Stimulated activated CD8-positive, alpha-beta memory T cell treated with anti-CD3 and anti-CD28 coated beads, Interleukin-4, amount 100 ng/mL, for 48 hours (primary cell): Measurements from ENCODE around the gene MEGF11.

Experiments
- DNase-seq: peaks from one replicate; pipeline ENCODE4 v3.0.0-alpha.2; 2020

MEGF11 gene

GRCh38 chr15:65926899-65927298 lies 326.7 kb downstream of the MEGF11 start:
- no peak for DNase-seq

DNA sequence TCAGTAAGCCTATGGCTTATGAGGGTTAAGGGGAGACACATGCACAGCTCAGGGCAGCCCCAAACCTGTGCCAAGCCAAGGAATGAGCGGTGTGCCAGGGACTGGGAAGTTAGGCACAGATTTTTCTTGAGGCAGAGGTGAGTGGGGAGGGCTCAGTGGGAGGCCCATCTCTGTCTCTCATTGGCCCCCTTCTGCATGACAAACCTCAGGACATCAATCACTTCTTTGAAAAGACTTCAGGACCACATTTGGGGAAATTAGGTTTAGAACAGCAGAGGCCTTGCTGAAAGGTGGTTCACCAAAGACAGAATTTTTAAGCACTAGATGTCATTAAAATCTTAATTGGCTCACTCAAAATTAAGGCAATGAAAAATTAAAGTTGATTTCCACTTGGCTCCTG lies 327.1 kb downstream of the MEGF11 start:
- DNase-seq, result no peak

- no peak for DNase-seq
Observed at GRCh38 chr15:65925338-65925737, 328.2 kb downstream of the MEGF11 start.

GRCh38 chr15:65924004-65924403 lies 329.5 kb downstream of the MEGF11 start:
- no peak for DNase-seq

DNA sequence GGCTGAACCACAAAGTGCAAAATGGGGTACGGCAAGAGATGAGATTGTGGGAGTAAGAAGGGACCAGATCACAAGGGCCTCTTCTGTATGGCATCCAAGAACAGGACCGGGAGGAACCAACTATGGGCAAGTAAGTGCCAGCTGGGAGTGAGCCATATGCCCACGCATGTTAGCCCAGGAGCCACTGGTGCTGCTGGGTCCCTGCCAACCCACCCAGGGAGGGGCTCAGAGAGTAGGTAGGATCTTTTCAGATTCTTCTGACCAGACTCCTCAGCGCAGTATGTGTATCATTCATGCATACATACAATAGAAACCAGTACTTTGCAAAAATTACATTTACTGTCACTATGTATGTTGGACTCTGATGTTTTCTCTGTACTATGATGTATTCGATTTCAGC lies 330.3 kb downstream of the MEGF11 start:
- DNase-seq, result no peak

DNA sequence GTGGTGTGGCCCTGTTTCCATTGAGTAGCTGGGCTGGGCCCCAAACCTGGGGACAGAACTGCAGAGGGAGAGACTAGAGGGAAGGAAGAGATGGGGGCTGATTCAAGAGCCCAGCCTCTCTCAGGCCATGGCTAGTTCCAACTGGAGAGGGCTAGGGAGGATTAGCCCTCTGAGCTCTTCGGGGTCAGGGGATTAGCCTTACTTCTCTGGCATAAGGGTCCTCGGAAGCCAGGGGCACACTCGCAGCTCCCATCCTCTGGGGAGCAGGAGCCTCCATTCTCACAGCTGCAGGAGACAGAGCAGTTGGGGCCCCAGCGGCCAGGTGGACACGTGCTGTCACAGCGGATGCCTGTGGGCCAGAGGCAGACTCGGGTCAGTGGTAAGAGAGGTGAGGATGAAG lies 330.9 kb downstream of the MEGF11 start:
- DNase-seq, result no peak

DNA sequence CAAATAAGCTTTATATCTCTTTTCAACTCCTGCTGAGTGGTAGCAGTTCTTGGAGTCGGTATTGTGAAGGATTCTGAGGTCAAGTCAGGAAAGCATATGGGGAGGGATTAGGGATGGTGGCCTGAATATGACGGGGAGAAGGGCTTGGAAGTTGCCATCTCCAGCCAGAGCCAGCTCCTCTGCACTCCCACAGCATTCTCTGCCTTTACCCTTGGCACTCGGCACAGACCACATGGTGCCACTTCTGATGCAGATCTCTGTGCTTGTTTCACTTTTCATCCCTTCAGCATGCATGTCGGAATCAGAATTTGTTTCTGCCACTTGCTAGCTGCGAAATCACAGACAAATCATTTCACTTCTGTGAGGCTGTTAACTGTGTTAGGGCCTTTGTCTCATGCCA lies 331.8 kb downstream of the MEGF11 start:
- no peak for DNase-seq

- no peak for DNase-seq
Observed at GRCh38 chr15:65920825-65921309, 332.7 kb downstream of the MEGF11 start.

GRCh38 chr15:65920121-65920520 lies 333.4 kb downstream of the MEGF11 start:
- no peak for DNase-seq

DNA sequence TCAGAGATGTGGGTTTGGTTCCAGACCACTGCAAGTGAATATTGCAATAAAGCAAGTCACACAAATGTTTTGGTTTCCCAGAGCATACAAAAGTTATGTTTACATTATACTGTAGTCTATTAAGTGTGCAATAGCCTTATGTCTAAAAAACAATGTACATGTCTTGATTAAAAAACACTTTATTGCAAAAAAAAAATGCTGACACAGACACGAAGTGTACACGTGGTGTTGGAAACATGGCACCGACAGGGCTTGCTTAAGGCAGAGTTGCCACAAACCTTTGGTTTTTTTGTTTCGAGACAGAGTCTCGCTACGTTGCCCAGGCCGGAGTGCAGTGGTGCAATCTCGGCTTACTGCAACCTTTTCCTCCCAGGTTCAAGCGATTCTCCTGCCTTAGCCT lies 334.2 kb downstream of the MEGF11 start:
- no peak for DNase-seq

DNA sequence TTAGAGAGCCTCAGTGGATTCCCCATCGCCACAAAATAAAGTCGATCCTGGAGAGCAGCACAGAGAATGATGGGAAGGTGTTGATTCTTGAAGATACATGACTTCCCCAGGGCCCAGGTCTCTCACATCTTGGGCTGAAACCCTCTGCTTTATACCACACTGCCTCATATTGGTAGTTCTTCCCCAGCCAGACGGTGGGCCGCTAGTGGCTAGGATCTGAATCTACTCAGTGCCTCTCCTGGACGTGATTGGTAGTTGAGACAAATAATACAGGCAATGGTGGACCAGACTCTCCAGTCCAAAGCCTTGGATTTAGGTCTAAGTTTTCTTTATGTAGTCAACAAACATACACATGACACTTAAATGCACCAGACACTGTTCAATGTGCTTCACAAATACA lies 334.6 kb downstream of the MEGF11 start:
- DNase-seq, result no peak

- no peak for DNase-seq
Observed at GRCh38 chr15:65918357-65918920, 335.1 kb downstream of the MEGF11 start.

DNA sequence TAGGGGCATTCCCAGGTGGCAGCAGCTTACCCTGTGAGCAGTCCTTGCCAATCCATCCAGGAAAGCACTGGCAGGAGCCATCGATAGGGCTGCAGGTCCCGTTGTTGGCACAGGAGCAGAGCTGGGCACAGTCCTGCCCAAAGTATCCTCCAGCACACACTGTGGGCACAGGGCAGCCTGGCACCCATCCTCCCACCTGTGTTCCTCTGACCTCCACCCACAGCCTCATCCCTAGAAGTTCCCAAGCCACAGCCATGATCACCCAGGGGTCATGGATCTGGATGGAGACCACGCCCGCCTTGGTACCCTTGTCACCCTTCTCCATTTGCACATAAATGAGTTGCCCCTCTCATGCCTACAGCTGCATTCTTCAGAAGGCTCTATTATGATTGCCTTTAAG lies 335.6 kb downstream of the MEGF11 start:
- DNase-seq, result no peak

DNA sequence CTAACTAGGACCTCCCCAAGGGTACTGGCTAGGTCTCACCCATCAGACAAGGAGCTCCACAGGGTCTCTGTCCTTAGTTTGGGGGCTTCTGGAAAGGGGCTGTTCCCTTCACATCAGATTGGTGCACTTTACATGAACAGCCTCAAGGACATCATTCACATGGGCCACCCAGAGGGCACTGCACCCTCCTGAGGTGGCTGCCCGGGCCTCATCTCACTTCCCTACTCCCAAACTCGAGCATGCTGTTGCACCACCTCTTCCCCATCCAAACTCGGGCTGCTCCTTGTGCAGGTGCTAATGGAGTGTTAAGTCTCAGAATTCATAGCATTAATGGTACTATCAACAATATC lies 336.2 kb downstream of the MEGF11 start:
- no peak for DNase-seq

DNA sequence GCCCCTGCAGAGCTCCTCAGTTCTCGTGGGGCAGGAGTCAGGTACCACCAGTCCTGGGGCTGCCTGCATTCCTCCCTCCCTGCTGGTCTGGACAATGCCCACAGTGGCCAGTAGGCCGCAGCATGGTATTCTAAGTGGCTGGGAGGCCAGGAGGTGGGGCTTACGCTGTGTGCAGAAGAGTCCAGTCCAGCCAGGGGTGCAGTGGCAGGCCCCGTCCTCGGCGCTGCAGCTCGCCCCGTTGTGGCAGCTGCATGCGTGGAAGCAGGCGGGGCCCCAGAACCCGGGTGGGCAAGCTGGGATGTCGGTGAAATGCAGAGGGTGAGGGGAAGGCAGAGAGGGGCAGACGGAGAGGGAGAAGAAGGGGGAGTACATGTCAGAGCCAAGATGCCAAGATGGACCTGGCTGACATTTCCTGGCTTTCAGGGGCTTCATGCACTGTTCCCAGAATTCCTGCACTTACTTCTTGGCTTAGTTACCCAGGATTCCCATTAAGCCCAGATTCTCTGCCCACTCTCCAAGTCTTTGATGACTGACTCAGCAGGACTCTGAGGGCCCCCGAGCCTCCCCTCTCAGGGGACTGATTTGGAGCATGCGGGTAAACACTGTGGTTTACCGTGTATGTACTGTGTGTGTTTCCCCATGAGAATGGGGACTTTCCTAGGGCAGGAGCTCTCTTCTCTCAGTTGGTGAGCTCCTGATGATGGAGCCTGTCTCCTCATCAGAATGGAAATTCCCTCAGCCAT lies 336.7 kb downstream of the MEGF11 start:
- DNase-seq, result peak; percentile 57

DNA sequence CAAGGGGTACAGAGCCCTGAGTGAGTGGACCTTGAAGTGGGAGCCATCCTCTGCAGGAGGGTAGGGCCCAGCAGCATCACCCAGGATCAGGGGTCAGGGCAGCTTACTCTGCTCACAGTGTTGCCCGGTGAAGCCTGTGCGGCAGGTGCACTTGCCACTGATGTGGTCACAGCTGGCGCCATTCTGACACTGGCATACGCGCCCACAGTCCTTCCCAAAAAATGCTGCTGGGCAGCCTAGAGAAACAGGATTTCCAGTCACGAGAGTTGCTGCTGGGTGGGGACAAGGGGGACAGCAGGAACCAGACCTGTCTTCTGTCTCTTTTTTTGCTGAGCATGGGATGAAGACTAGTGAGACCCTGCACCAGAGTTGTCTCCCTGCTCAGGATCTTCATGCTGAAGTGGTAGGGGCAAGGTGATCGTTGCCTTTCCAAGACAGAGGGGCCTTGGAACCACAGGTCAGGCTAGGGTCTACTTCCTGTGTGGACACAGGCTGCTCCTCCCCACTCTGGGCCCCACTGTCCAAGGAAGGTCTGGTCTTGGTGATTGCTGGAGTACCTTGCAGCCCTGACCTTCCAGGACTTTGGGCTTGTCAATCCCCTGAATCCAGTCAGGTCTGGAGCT lies 337.4 kb downstream of the MEGF11 start:
- no peak for DNase-seq

GRCh38 chr15:65914981-65915925 lies 338.3 kb downstream of the MEGF11 start:
- no peak for DNase-seq

DNA sequence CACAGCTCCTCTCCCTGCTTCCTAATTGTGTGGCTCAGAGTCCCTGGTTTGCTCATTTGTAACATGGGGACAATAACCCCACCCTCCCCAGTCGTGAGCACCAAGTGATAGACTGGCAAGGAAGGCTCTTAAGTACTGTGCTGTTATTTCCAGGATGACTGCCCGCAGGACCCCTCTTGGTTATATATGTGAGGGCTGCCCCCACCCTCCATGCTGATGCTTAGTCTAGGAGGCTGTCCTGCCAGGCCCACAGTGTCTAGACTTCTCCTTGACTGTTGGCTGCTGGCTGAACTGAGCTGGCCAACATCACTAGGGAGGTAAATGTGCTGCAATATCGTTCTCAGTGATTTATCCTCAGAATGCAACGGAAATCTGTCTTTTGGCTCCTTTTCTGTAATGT lies 339.2 kb downstream of the MEGF11 start:
- DNase-seq, result no peak

- no peak for DNase-seq
Observed at GRCh38 chr15:65913631-65914199, 339.8 kb downstream of the MEGF11 start.

GRCh38 chr15:65912235-65912634 lies 341.3 kb downstream of the MEGF11 start:
- no peak for DNase-seq

DNA sequence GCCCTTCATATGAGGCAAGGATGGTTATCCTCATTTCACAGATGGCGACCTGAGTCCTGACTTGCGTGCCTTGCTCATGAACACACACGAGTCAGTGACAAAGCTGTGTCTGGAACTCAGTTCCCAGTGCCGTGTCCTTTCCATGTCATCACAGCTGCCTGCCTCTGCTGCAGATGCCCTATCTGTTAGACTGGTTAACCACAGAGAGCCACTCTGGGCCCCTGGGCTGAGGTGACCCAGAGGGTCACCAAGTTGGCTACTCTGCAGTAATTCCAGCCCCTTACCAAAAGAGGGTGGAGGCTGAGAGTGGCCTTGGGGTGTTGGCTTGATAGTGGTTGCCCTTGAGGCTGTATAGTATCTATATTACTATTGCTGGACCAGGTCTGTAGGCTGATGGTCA lies 343.2 kb downstream of the MEGF11 start:
- DNase-seq, result no peak

GRCh38 chr15:65909831-65910230 lies 343.7 kb downstream of the MEGF11 start:
- no peak for DNase-seq

DNA sequence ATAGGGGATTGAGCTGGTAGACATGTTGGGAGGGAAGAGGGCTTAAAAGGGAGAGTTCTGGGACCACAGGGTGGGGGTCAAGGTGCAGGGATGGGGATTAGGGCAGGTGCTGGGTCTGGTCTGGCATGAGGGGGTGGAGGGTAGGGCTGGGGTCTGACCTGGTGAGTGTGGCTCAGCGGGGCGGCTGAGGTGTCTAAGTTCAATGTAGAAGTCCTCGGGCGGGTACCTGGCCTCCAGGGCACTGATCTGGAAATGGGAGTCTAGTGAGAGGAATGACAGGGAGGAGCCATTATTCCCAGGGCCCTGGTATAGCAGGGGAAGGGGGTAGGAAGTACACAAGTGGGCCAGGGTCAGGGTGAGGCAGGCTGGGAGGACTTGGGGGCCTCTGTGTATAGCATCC lies 344.7 kb downstream of the MEGF11 start:
- no peak for DNase-seq
